ENCODE results near the gene ARL4C. TPM values are rescaled to one million over a fixed set of nuclear protein-coding genes. Genes with fewer than 3 reads are reported as not detected.

ARL4C gene, protein sequence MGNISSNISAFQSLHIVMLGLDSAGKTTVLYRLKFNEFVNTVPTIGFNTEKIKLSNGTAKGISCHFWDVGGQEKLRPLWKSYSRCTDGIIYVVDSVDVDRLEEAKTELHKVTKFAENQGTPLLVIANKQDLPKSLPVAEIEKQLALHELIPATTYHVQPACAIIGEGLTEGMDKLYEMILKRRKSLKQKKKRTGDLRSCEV
- 12.2 and 13.0 TPM in 2 replicates for total RNA-seq (2014; rRNA removed; shearing (Covaris generic))

- peaks cover 2% of the 10 kb centered on the region; the same call in 1 of the 2 replicates for H3K4me1 ChIP-seq
- no peaks in the 10 kb centered on the region for H3K9me3 ChIP-seq (replicated peaks)
- no peaks in the 10 kb centered on the region for H3K27me3 ChIP-seq
- peak within 1 kb of the TSS; percentile 71 for H3K27ac ChIP-seq
- peak within 1 kb of the TSS; percentile 97 for H3K4me3 ChIP-seq
- peak; percentile 79 for DNase-seq
- no peaks in the 10 kb centered on the region for H3K36me3 ChIP-seq
These were observed at the start of gene ARL4C for GRCh38 chr2:234496835-234497593. Gene ARL4C, minus strand, starts transcription at chr2:234497081. Its CDS starts 495 bp downstream, at chr2:234496586.

DNA sequence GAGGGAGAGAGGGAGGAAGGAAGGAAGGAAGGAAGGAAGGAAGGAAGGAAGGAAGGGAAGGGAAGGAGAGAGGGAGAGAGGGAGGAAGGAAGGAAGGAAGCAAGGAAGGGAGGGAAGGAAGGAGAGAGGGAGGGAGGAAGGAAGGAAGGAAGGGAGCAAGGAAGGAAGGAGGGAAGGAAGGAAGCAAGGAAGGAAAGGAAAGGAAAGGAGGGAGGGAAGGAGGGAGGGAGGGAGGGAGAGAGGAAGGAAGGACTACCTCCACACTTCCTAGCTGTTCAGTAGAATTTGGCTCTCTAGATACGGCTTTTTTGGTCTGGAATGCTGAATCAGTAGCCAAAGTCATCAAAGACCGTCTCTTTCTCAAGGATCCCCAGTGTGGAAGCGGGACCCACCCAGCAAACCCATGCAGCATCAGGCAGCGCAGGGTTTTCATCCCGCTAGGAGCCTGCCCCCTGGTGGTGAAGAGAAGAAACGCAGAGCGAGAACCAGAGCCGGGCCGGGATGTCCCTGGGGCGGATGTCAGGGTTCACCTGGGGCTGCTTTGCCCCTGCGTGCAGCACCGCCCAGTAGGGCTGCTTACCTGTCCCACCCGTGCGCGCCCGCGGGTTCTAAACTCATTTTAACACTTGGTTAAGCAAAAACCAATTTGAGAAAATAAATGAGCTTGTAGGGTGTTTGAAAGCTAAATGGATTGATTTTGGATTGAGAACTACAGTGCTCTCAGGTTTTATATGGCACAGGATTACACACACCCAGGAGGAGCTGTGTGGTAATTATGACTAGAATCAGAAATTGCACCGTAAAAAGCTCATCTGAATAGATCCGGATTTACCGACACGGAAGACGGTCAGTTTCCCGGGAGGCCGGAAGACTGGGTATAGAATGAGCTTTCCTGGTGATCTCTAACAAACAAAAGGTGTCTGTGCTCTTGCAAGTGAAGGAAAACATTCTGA lies 48.1 kb upstream of the ARL4C start:
- Histone ChIP-seq H3K9me3 (replicated peaks) (no peaks in the 10 kb centered on the region), H3K27ac (no peak overlapping the region), H3K4me1 (peaks cover 13% of the 10 kb centered on the region), H3K27me3 (no peaks in the 10 kb centered on the region), H3K4me3 (no peak overlapping the region), H3K36me3 (no peaks in the 10 kb centered on the region)
- peak; percentile 67 to 84 for DNase-seq

- no peak for DNase-seq
- Histone ChIP-seq H3K9me3 (replicated peaks) (no peaks in the 10 kb centered on the region; the same call in 1 of the 2 replicates), H3K27me3 (no peaks in the 10 kb centered on the region), H3K4me3 (no peak overlapping the region), H3K27ac (no peak overlapping the region), H3K36me3 (no peaks in the 10 kb centered on the region), H3K4me1 (no peaks in the 10 kb centered on the region)
These were observed 45.9 kb upstream of the ARL4C start for GRCh38 chr2:234542742-234543141.

- DNase-seq = no peak
- Histone ChIP-seq H3K27ac (no peak overlapping the region), H3K4me1 (no peaks in the 10 kb centered on the region), H3K27me3 (peaks cover 13% of the 10 kb centered on the region; the same call in 1 of the 2 replicates), H3K36me3 (no peaks in the 10 kb centered on the region), H3K9me3 (replicated peaks) (no peaks in the 10 kb centered on the region; the same call in 1 of the 2 replicates), H3K4me3 (no peak overlapping the region)
These were observed 41.0 kb upstream of the ARL4C start for GRCh38 chr2:234537929-234538328.

DNA sequence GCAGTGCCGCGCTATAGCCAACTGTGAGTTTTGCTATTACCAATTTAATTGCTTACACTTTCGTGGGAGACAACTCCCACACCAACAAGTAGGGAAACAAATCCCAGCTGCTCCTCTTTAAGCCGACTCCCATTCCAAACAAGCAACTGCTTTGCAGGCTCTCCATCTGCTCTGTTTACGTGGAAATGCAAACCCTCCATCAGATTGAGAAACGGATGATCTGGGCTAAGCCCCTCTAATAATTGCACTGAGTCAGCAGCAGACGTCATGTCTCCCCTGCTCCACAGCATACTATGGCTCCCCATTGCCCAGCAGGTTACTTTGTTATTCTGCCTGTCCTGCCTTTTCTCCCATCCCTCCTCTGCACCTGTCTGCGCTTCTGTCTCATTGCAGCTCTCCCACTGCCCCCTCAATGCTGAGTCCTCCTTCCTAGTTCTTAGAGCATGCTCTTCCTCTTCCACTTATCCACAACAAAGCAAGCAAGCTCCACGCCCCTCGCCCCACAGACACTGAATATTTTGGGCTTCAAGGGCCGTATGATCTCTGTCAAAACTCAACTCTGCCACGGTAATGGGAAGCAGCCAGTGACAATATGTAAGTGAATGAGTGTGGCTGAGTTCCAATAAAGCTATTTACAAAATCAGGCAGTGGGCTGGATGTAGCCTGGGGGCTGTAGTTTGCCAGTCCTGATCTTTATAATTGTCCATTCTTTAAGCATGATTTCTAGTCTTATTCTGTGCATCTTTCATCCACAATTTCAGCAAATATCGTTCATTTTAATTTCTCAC lies 39.5 kb upstream of the ARL4C start:
- peaks cover 13% of the 10 kb centered on the region; the same call in 1 of the 2 replicates for H3K27me3 ChIP-seq
- H3K9me3 ChIP-seq (replicated peaks) = no peaks in the 10 kb centered on the region; the same call in 1 of the 2 replicates
- no peak for DNase-seq
- H3K4me1 ChIP-seq = no peaks in the 10 kb centered on the region
- H3K4me3 ChIP-seq = no peak overlapping the region
- no peak overlapping the region for H3K27ac ChIP-seq
- H3K36me3 ChIP-seq = no peaks in the 10 kb centered on the region

GRCh38 chr2:234535464-234535863 lies 38.6 kb upstream of the ARL4C start:
- Histone ChIP-seq H3K4me3 (no peak overlapping the region), H3K27ac (no peak overlapping the region), H3K4me1 (no peaks in the 10 kb centered on the region), H3K36me3 (no peaks in the 10 kb centered on the region), H3K9me3 (replicated peaks) (no peaks in the 10 kb centered on the region; the same call in 1 of the 2 replicates), H3K27me3 (peaks cover 13% of the 10 kb centered on the region; the same call in 1 of the 2 replicates)
- DNase-seq = no peak

GRCh38 chr2:234534515-234534914 lies 37.6 kb upstream of the ARL4C start:
- no peak for DNase-seq
- peaks cover 13% of the 10 kb centered on the region; the same call in 1 of the 2 replicates for H3K27me3 ChIP-seq
- no peaks in the 10 kb centered on the region for H3K36me3 ChIP-seq
- no peaks in the 10 kb centered on the region; the same call in 1 of the 2 replicates for H3K9me3 ChIP-seq (replicated peaks)
- H3K4me3 ChIP-seq = no peak overlapping the region
- no peak overlapping the region for H3K27ac ChIP-seq
- H3K4me1 ChIP-seq = no peaks in the 10 kb centered on the region

GRCh38 chr2:234533626-234534025 lies 36.7 kb upstream of the ARL4C start:
- Histone ChIP-seq H3K4me3 (no peak overlapping the region), H3K9me3 (replicated peaks) (no peaks in the 10 kb centered on the region), H3K36me3 (no peaks in the 10 kb centered on the region), H3K27ac (no peak overlapping the region), H3K27me3 (peaks cover 13% of the 10 kb centered on the region; the same call in 1 of the 2 replicates), H3K4me1 (no peaks in the 10 kb centered on the region)
- no peak for DNase-seq

GRCh38 chr2:234528410-234529148 lies 31.7 kb upstream of the ARL4C start:
- no peak for DNase-seq
- Histone ChIP-seq H3K36me3 (no peaks in the 10 kb centered on the region), H3K4me3 (no peak overlapping the region), H3K27me3 (no peaks in the 10 kb centered on the region), H3K4me1 (no peaks in the 10 kb centered on the region), H3K9me3 (replicated peaks) (no peaks in the 10 kb centered on the region), H3K27ac (no peak overlapping the region)

- Histone ChIP-seq H3K4me3 (no peak overlapping the region), H3K27ac (no peak overlapping the region), H3K36me3 (no peaks in the 10 kb centered on the region)
These were observed 29.8 kb upstream of the ARL4C start for GRCh38 chr2:234526711-234527110.

GRCh38 chr2:234521536-234521935 lies 24.7 kb upstream of the ARL4C start:
- no peaks in the 10 kb centered on the region for H3K4me1 ChIP-seq
- H3K9me3 ChIP-seq (replicated peaks) = no peaks in the 10 kb centered on the region; the same call in 1 of the 2 replicates
- no peaks in the 10 kb centered on the region for H3K27me3 ChIP-seq
- H3K27ac ChIP-seq = no peak overlapping the region
- DNase-seq = peak in 1 of 2 experiments; percentile 37
- no peak overlapping the region for H3K4me3 ChIP-seq
- H3K36me3 ChIP-seq = no peaks in the 10 kb centered on the region

More at GRCh38 chr2:234526711-234527110, 29.8 kb upstream of the ARL4C start:
- no peaks in the 10 kb centered on the region for H3K27me3 ChIP-seq
- H3K9me3 ChIP-seq (replicated peaks) = no peaks in the 10 kb centered on the region
- no peaks in the 10 kb centered on the region for H3K4me1 ChIP-seq
- DNase-seq = no peak

DNA sequence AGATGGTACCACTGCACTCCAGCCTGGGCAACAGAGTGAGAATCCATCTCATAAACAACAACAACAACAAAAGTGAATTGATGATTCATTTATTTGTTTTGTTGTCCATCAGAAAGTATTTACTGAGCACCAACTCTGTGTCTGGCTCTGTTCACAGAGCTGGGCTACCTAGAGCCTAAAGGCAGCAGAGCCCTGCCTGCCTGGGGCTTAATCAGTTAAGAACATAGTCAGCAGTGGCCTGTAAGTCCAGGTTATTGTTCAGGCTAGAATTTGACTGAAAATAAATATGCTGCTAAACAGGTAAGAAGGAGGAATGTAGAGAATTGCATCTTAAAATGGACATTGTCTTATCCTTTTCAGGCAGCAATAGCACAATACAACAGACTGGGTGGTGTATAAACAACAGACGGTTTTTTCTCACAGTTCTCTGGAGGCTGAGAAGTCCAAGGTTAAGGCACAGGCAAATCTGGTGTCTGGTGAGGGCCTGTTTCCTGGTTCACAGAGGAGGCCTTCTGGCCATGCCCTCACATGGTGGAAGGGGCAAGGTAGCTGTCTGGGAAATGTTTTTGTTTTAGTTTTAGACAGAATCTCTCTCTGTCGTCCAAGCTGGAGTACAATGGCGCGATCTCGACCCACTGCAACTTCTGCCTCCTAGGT lies 22.2 kb upstream of the ARL4C start:
- Histone ChIP-seq H3K27me3 (no peaks in the 10 kb centered on the region), H3K4me3 (no peak overlapping the region), H3K36me3 (no peaks in the 10 kb centered on the region), H3K9me3 (replicated peaks) (no peaks in the 10 kb centered on the region; the same call in 1 of the 2 replicates), H3K4me1 (no peaks in the 10 kb centered on the region), H3K27ac (no peak overlapping the region)
- DNase-seq = no peak

DNA sequence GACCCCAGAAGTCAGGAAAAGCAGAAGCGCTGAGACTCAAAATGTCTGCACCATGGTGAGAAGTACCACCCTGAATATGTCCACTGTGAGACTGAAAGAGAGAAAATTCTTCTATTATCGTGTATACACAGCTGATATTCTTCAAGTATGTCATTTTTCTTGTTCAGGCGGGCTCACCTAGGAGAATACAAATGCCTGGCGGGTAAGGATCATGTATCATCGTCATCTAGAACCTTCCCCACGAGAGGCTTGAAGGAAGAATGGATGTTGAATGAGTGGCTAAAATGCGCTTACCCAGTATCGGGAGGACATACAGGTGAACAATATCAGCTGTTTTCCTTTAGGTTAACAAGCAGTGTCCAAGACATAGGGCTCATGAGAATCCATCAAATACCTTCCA lies 21.1 kb upstream of the ARL4C start:
- H3K27me3 ChIP-seq = no peaks in the 10 kb centered on the region
- no peaks in the 10 kb centered on the region for H3K36me3 ChIP-seq
- H3K27ac ChIP-seq = no peak overlapping the region
- H3K4me1 ChIP-seq = no peaks in the 10 kb centered on the region
- DNase-seq = no peak
- H3K9me3 ChIP-seq (replicated peaks) = no peaks in the 10 kb centered on the region; the same call in 1 of the 2 replicates
- no peak overlapping the region for H3K4me3 ChIP-seq
